ENCODE measurements around the gene LSR. TPM values are rescaled to one million over a fixed set of nuclear protein-coding genes. Genes with fewer than 3 reads are reported as not detected.
"Not testable (repeated sequence)": the region's sequence is repeated elsewhere in the genome, so short reads cannot be mapped to it uniquely, and the experiment has no call there.

Gene LSR
- polyA plus RNA-seq, 3 donors from 2014 or later, result 5.3 to 14.2 (median 11.8) TPM

DNA sequence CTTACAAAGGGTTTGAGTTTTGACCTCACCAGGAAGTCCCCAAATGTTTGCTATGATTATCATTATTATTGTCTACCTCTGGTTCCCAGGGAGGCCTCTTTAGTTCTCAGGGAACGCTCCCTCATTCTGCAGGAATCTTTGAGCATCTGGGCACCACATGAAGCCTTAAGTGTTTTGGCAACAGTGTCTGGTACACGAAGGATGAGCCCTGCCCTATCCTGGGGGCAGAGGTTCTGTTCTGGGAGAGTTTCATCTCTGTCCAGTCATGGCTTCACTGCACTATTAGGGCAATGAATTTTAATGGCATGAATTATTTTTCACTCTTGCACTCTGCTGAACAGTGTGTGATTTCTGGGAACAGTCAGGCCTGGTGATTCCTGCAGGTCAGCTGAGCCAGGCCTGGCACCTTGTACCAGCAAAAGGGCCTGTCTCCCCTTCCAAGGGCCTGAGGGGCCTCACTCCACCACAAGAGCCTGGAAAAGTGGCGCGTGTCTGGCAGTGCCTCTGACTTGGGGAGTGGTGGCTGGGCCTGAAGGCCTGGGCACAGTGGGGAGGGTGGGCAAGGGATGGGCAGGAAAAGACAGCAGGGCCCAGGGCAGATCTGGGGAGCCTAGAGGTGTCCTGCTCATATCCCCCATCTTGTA is 24.8 kb upstream of the LSR start:
- H3K27me3 Mint-ChIP-seq (ENCODE audit: low read depth in 3 of 3), result peaks cover 0 to 8% (median 6%) of the 10 kb centered on the region in 3 donors
- peaks cover 0 to 3% (median 0%) of the 10 kb centered on the region in 3 donors for H3K36me3 Mint-ChIP-seq
- peaks cover 0 to 2% of the 10 kb centered on the region in 2 donors for H3K4me1 Mint-ChIP-seq
- peak overlapping the region in 1 of 6 donors; percentile 14 for H3K27ac Mint-ChIP-seq
- no peak for DNase-seq
- no peaks in the 10 kb centered on the region for H3K9me3 Mint-ChIP-seq
- H3K4me3 Mint-ChIP-seq, result no peak overlapping the region

- Mint-ChIP-seq H3K9me3 (no peaks in the 10 kb centered on the region), H3K27me3 (ENCODE audit: low read depth in 3 of 3) (peaks cover 0 to 6% (median 4%) of the 10 kb centered on the region in 3 donors), H3K4me3 (no peak overlapping the region), H3K36me3 (peaks cover 0 to 3% (median 0%) of the 10 kb centered on the region in 3 donors), H3K27ac (peak overlapping the region in 3 of 6 donors; percentile 28 to 45 (median 35)), H3K4me1 (peaks cover 0 to 2% of the 10 kb centered on the region in 2 donors)
- no peak for DNase-seq
Observed at GRCh38 chr19:35224681-35225571, 23.9 kb upstream of the LSR start.

DNA sequence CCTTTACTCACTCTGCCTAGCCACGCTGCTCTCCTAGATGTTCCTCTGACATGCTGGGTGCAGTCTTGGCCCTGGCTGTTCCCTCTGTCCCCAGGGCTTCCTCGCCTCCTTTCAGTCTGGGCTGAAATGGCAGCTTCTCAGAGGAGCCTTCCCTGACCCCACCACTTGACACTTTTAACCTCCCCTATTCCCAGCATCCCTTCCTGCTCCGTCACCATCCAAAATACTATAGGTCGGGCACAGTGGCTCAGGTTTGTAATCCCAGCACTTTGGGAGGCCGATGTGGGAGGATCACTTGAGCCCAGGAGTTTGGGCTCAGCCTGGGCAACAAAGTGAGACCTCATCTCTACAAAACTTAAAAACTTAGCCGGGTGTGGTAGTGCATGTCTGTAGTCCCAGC is 22.9 kb upstream of the LSR start:
- H3K4me1 Mint-ChIP-seq, result peaks cover 0 to 2% of the 10 kb centered on the region in 2 donors
- H3K27me3 Mint-ChIP-seq (ENCODE audit: low read depth in 3 of 3), result peaks cover 0 to 6% (median 4%) of the 10 kb centered on the region in 3 donors
- H3K36me3 Mint-ChIP-seq, result peaks cover 0 to 3% (median 0%) of the 10 kb centered on the region in 3 donors
- no peak overlapping the region for H3K4me3 Mint-ChIP-seq
- H3K27ac Mint-ChIP-seq, result peak overlapping the region in 2 of 6 donors; percentile 1 to 64
- H3K9me3 Mint-ChIP-seq, result no peaks in the 10 kb centered on the region
- no peak for DNase-seq

DNA sequence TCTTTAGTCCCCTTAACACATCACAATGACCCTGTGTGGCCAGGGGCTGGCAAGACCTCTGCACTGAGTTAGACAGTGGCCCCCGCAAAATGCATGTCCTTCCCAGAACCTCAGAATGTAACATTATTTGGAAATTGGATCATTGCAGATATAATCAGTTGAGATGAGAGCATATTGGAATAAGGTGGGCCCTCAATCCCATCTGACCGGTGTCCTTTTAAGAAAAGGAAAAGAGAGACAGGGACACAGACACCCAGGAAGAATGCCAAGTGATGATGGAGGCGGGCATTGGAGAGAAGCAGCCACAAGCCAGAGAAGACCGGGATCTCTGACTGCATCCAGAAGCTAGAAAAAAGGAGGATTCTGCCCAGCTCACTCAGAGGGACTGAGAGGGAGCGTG is 22.1 kb upstream of the LSR start:
- H3K36me3 Mint-ChIP-seq, result peaks cover 0 to 3% (median 0%) of the 10 kb centered on the region in 3 donors
- no peak overlapping the region for H3K4me3 Mint-ChIP-seq
- H3K27ac Mint-ChIP-seq, result peak overlapping the region in 3 of 6 donors; percentile 25 to 57 (median 55)
- DNase-seq, result no peak
- H3K9me3 Mint-ChIP-seq, result no peaks in the 10 kb centered on the region
- H3K4me1 Mint-ChIP-seq, result peaks cover 0 to 2% of the 10 kb centered on the region in 2 donors
- peaks cover 0 to 4% (median 2%) of the 10 kb centered on the region in 3 donors for H3K27me3 Mint-ChIP-seq (ENCODE audit: low read depth in 3 of 3)

GRCh38 chr19:35228177-35228930 is 20.4 kb upstream of the LSR start, which contains the start of gene FAM187B:
FAM187B (minus strand) TSS chr19:35228739; CDS start chr19:35228680, 59 bp downstream.
- DNase-seq, result no peak
- Mint-ChIP-seq H3K4me3 (no peak within 1 kb of the TSS), H3K27ac (peak within 1 kb of the TSS in 3 of 6 donors; percentile 22 to 67 (median 49)), H3K36me3 (peaks cover 0 to 3% (median 0%) of the 10 kb centered on the region in 3 donors), H3K4me1 (peaks cover 0 to 2% of the 10 kb centered on the region in 2 donors), H3K9me3 (no peaks in the 10 kb centered on the region), H3K27me3 (ENCODE audit: low read depth in 3 of 3) (peaks cover 0 to 4% (median 0%) of the 10 kb centered on the region in 3 donors)

GRCh38 chr19:35229601-35230000 is 19.2 kb upstream of the LSR start:
- no peak for DNase-seq
- Mint-ChIP-seq H3K36me3 (peaks cover 0 to 3% (median 0%) of the 10 kb centered on the region in 3 donors), H3K27me3 (ENCODE audit: low read depth in 3 of 3) (peaks cover 0 to 4% (median 2%) of the 10 kb centered on the region in 3 donors), H3K4me1 (no peaks in the 10 kb centered on the region), H3K4me3 (no peak overlapping the region), H3K27ac (peak overlapping the region in 2 of 6 donors; percentile 22 to 67), H3K9me3 (no peaks in the 10 kb centered on the region)

DNA sequence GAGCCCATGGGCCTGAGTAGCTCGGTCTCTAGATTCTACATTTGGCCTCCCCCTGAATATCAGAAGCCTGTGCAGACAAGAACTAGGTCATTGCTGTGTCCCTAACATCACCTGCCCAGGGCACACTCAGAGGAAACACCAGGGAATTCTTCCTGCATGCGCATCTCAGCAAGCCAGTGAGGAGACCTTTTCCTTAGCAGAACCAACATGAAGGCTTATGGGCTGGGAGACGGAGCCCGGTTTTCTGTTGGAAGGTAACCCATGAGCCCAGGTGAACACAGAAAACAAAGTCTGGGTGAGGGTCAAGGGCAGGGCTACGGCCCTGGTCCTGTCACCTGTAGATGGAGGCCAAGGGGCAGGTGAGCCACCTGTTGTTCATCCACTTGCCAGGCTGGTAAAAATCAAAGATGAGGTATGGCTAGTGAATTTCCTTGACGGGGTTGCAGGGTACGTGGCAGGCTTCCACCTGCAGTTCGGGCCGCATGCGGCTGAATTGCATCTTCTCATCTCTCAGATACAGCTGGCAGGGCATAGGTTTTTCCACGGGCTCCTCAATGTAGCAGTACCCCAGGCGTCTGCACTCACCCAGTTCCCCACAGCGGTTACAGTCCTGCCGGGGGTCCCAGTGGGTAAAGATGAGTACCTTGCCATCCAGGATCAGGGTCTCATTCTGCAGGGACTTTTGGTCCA is 16.7 kb upstream of the LSR start:
- H3K4me1 Mint-ChIP-seq, result no peaks in the 10 kb centered on the region
- no peaks in the 10 kb centered on the region for H3K9me3 Mint-ChIP-seq
- peaks cover 2% of the 10 kb centered on the region in 3 donors for H3K27me3 Mint-ChIP-seq (ENCODE audit: low read depth in 3 of 3)
- no peak for DNase-seq
- H3K27ac Mint-ChIP-seq, result no peak overlapping the region
- no peaks in the 10 kb centered on the region for H3K36me3 Mint-ChIP-seq
- no peak overlapping the region for H3K4me3 Mint-ChIP-seq

DNA sequence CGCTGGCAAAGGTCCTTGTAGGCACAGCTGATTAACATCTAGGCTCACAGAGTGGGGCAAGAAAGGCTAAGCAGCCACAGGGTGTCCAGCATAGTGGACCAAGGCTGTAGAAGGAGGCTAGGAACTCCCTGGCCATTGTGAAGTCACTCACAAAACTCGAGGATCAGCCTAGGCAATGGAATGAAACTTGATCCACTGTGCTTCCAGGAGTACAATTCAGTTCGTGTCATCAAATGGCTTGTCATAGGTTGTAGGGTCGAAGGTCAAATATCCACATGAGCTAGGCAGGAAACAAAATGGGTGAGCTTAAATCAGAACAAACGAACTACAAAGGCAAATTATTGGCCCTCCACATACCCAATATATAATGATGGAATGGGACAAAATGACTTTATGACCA is 15.9 kb upstream of the LSR start:
- Mint-ChIP-seq H3K9me3 (no peaks in the 10 kb centered on the region), H3K36me3 (no peaks in the 10 kb centered on the region), H3K4me1 (no peaks in the 10 kb centered on the region), H3K27me3 (ENCODE audit: low read depth in 3 of 3) (peaks cover 2 to 3% (median 2%) of the 10 kb centered on the region in 3 donors), H3K4me3 (no peak overlapping the region), H3K27ac (peak overlapping the region in 3 of 6 donors; percentile 30 to 71 (median 46))
- no peak for DNase-seq

DNA sequence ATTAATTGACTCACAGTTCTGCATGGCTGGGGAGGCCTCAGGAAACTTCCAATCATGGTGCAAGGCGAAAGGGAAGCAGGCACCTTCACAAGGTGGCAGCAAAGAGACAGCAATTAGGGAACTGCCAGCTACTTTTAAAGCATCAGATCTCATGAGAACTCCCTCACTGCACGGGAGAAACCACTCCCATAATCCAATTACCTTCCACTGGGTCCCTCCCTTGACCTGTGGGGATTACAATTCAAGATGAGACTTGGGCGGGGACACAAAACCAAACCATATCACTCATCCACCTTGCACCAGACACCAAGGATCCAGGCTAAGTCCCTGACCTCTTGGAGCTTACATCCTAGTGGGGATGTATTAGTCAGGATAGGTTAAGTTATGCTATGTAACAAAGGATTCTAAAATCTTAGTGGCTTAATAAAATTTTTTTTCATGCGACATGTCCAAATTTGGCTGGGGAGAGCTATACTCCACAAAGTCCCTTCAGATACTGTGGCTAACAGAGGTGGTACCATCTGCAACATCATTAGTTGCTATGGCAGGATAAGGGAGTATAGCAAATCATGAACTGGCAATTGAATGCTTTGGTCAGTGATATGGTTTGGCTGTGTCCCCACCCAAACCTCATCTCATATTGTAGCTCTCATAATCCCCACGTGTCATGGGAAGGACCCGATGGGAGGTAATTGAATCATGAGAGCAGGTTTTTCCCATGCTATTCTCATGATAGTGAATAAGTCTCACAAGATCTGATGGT is 12.0 kb upstream of the LSR start:
- peak overlapping the region in 3 of 6 donors; percentile 21 to 69 (median 23) for H3K27ac Mint-ChIP-seq
- H3K4me3 Mint-ChIP-seq, result no peak overlapping the region
- H3K36me3 Mint-ChIP-seq, result peaks cover 11 to 12% (median 11%) of the 10 kb centered on the region in 3 donors
- DNase-seq, result peak in 1 of 3 donors; percentile 27
- H3K27me3 Mint-ChIP-seq (ENCODE audit: low read depth in 3 of 3), result peaks cover 1 to 10% (median 10%) of the 10 kb centered on the region in 3 donors
- peaks cover 2 to 13% (median 9%) of the 10 kb centered on the region in 6 donors for H3K9me3 Mint-ChIP-seq
- peaks cover 17% of the 10 kb centered on the region in 2 donors for H3K4me1 Mint-ChIP-seq

- peaks cover 17% of the 10 kb centered on the region in 2 donors for H3K4me1 Mint-ChIP-seq
- peaks cover 14 to 22% (median 18%) of the 10 kb centered on the region in 3 donors for H3K36me3 Mint-ChIP-seq
Observed at GRCh38 chr19:35239597-35239996, 9.2 kb upstream of the LSR start.

DNA sequence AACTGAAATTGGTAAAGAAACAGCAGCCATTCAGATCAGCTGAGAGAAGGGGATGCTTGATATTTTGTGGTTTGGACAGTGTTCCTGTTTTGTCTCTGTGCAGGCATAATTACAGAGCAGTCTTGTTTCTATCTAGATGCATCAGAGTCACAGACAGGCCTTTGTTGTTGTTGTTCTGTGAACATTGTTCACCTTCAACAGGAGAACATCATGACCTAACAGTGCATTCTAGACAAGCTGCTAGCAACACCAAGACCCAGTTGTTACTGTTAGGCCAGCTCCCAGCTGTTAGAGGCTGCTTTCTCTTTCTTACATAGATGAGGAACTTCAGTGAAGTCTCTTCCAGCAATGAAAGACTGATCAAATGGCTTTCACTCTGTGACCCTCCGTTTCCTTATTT is 8.5 kb upstream of the LSR start:
- H3K4me1 Mint-ChIP-seq, result peaks cover 17% of the 10 kb centered on the region in 2 donors
- H3K36me3 Mint-ChIP-seq, result peaks cover 14 to 22% (median 18%) of the 10 kb centered on the region in 3 donors
- H3K9me3 Mint-ChIP-seq, result peaks cover 2 to 21% (median 11%) of the 10 kb centered on the region in 6 donors
- DNase-seq, result peak in 2 of 3 donors; percentile 44 to 64
- peak overlapping the region; percentile 19 to 70 (median 47) for H3K4me3 Mint-ChIP-seq
- H3K27ac Mint-ChIP-seq, result peak overlapping the region; percentile 68 to 96 (median 92)
- peaks cover 1 to 27% (median 14%) of the 10 kb centered on the region in 3 donors for H3K27me3 Mint-ChIP-seq (ENCODE audit: low read depth in 3 of 3)

More at GRCh38 chr19:35239597-35239996, 9.2 kb upstream of the LSR start:
- Mint-ChIP-seq H3K27me3 (ENCODE audit: low read depth in 3 of 3) (peaks cover 1 to 25% (median 13%) of the 10 kb centered on the region in 3 donors), H3K9me3 (peaks cover 2 to 21% (median 11%) of the 10 kb centered on the region in 6 donors), H3K4me3 (peak overlapping the region in 3 of 5 donors; percentile 43 to 70 (median 47)), H3K27ac (peak overlapping the region; percentile 68 to 96 (median 92))
- not testable (repeated sequence) for DNase-seq

DNA sequence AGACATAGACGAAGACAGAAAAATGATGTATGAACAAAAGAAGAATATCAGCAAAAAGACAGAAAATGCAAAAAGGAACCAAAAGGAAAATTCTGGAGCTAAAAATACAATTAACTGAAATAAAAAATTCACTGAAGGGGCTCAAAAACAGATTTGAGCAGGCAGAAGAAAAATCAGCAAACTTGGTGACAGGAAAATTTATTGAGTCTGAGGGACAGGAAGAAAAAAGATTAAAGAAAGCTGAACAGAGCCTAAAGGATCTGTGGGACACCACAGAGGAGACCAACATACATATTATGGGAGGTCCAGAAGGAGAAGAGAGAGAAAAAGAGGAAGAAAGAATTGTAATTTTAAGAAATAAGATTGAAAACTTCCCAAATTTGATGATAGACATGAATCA is 7.4 kb upstream of the LSR start:
- peak overlapping the region in 1 of 6 donors; percentile 45 for H3K27ac Mint-ChIP-seq

More for the DNA sequence above, 7.4 kb upstream of the LSR start:
- Mint-ChIP-seq H3K9me3 (peaks cover 2 to 21% (median 11%) of the 10 kb centered on the region in 6 donors), H3K4me1 (peaks cover 17% of the 10 kb centered on the region in 2 donors), H3K4me3 (peak overlapping the region in 1 of 5 donors; percentile 28), H3K36me3 (peaks cover 14 to 22% (median 18%) of the 10 kb centered on the region in 3 donors), H3K27me3 (ENCODE audit: low read depth in 3 of 3) (peaks cover 6 to 30% (median 14%) of the 10 kb centered on the region in 3 donors)
- no peak for DNase-seq
